ENCODE data around the gene GRN. TPM values are rescaled to one million over a fixed set of nuclear protein-coding genes. Genes with fewer than 3 reads are reported as not detected.
A peak's percentile ranks its signal among the peaks of the same experiment; 100 is the strongest.

GRN gene
- total RNA-seq, 4 donors from 2014 or later, result 101 to 178 (median 120) TPM

GRCh38 chr17:44321246-44322120 is 23.6 kb upstream of the GRN start:
- TF ChIP-seq POLR2A (IDR thresholded peaks at IDR 0.05) (no peak), CTCF (IDR thresholded peaks at IDR 0.05) (no peak)
- Histone ChIP-seq H3K9me3 (no peaks in the 10 kb centered on the region), H3K4me3 (no peak overlapping the region), H3K27me3 (peaks cover under 1 to 11% of the 10 kb centered on the region in 2 donors), H3K4me1 (peaks cover 0 to 8% of the 10 kb centered on the region in 2 donors), H3K36me3 (no peaks in the 10 kb centered on the region), H3K27ac (no peak overlapping the region)
- intact Hi-C loops (cut with DNase I; ENCODE audit: low total_unique reads), result no loop called here
- DNase-seq, result no peak

DNA sequence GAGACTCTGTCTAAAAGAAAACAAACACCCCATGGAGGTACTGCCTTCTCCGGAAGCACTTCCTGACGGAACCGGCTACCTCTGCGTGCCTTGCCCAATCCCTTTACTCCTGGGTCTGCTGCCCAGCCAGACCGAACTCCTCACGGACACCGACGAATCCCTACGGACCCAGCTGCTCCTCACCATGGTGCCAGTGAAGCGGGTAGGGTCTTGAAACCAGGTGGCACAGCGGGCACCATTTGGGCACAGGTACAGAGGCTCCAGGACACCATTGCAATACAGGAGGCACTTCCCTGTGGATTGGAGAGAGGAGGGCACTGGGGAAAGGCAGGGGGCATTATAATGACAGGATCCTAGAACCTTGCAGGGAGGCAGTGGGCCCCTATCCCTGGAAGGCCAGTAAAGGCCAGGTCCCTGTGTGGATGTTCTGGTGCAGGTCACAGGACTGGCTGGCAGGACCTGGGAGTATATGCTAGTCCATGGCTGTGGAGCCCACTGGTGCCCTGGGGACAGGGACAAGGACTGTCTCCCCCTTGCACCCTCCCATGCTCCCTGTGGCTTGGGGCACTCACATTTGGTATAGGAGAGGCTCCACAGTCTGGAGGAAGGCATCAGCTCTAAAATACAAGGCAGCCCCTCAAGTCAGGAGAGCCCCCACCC is 22.7 kb upstream of the GRN start:
- H3K4me3 ChIP-seq, result no peak overlapping the region
- intact Hi-C loops (cut with DNase I; ENCODE audit: low total_unique reads), result no loop called here

GRCh38 chr17:44323359-44324091 is 21.6 kb upstream of the GRN start:
- H3K27me3 ChIP-seq, result no peaks in the 10 kb centered on the region
- no peaks in the 10 kb centered on the region for H3K36me3 ChIP-seq
- no peaks in the 10 kb centered on the region for H3K9me3 ChIP-seq
- TF ChIP-seq CTCF (IDR thresholded peaks at IDR 0.05) (no peak), POLR2A (IDR thresholded peaks at IDR 0.05) (no peak)
- H3K27ac ChIP-seq, result peak overlapping the region in 1 of 2 donors; percentile 92
- H3K4me3 ChIP-seq, result peak overlapping the region; percentile 85 to 93
- DNase-seq, result no peak
- intact Hi-C loops (cut with DNase I; ENCODE audit: low total_unique reads), result no loop called here
- H3K4me1 ChIP-seq, result peaks cover 0 to 8% of the 10 kb centered on the region in 2 donors

More for the DNA sequence above, 22.7 kb upstream of the GRN start:
- H3K27ac ChIP-seq, result no peak overlapping the region
- no peaks in the 10 kb centered on the region for H3K36me3 ChIP-seq
- TF ChIP-seq CTCF (IDR thresholded peaks at IDR 0.05) (no peak), POLR2A (IDR thresholded peaks at IDR 0.05) (no peak)
- DNase-seq, result no peak
- H3K9me3 ChIP-seq, result no peaks in the 10 kb centered on the region
- H3K27me3 ChIP-seq, result peaks cover 0 to 2% of the 10 kb centered on the region in 2 donors
- H3K4me1 ChIP-seq, result peaks cover 0 to 8% of the 10 kb centered on the region in 2 donors

- H3K27me3 ChIP-seq, result no peaks in the 10 kb centered on the region
Observed at GRCh38 chr17:44324092-44324570, 21.0 kb upstream of the GRN start.

More at GRCh38 chr17:44324092-44324570, 21.0 kb upstream of the GRN start:
- no peak for TF ChIP-seq CTCF (IDR thresholded peaks at IDR 0.05)
- no peak for TF ChIP-seq POLR2A (IDR thresholded peaks at IDR 0.05)
- H3K9me3 ChIP-seq, result no peaks in the 10 kb centered on the region
- peak overlapping the region; percentile 85 to 93 for H3K4me3 ChIP-seq
- DNase-seq, result no peak
- H3K4me1 ChIP-seq, result peaks cover 0 to 8% of the 10 kb centered on the region in 2 donors
- H3K27ac ChIP-seq, result peak overlapping the region; percentile 92 to 95
- intact Hi-C loops (cut with DNase I; ENCODE audit: low total_unique reads), result no loop called here
- H3K36me3 ChIP-seq, result no peaks in the 10 kb centered on the region
